ENCODE measurements around the gene STPG1. TPM values are rescaled to one million over a fixed set of nuclear protein-coding genes. Genes with fewer than 3 reads are reported as not detected.

Gene STPG1
- total RNA-seq, 2 experiments from 2014 or later, result 7.8 to 11.9 TPM

DNA sequence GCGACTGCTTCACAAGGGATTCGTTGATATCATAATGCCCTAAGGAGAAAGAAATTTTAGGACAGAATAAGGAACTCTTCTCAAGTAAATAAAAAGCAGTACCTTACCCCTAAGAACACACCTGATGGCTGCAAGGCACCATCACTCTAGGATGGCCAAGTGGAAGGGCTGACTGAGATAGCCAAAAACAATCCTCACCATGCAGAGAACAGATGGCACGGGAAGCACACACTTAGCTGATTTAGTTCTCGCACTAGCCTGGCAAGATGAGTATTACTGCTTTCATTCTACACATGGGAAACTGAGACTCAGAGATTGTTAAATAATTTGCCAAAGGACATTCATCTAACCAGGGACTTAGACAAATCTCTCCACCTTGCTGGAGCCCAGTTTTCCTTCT, 43.8 kb downstream of the STPG1 start:
- H3K9me3 Mint-ChIP-seq (ENCODE audit: low read depth), result no peaks in the 10 kb centered on the region
- DNase-seq, result no peak
- CTCF ChIA-PET, result no interaction called here
- no peak overlapping the region for H3K27ac Mint-ChIP-seq
- no peaks in the 10 kb centered on the region for H3K27me3 Mint-ChIP-seq
- H3K4me1 Mint-ChIP-seq, result peaks cover 13% of the 10 kb centered on the region
- H3K36me3 Mint-ChIP-seq (ENCODE audit: low read depth), result peaks cover 4% of the 10 kb centered on the region
- no peak for ATAC-seq
- POLR2A ChIA-PET, result no interaction called here
- no peak overlapping the region for H3K4me3 Mint-ChIP-seq
- intact Hi-C loops (cut with DNase I, micrococcal nuclease), result loop anchor here (5.0 kb wide), 1 partner anchor 48 kb away; no protein-coding TSS in a partner anchor

DNA sequence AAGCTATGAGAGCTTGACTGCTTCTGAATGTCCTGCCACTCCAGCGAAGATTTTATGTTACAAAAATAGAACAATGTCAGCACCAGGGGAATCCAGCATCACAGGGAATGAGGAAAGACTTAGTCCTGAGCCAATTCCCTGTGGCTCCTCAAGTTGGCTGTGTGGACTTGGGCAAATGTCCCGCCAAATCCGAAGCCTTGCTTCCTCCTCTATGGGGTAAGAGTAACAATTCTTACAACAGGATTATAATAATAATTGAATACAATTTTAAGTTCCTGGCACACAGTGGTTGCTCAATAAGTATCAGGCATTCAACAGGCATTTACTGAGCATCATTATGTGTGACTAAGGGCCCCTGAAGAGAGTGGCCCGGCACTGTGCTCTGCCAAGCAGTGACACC, 44.4 kb downstream of the STPG1 start:
- POLR2A ChIA-PET, result no interaction called here

DNA sequence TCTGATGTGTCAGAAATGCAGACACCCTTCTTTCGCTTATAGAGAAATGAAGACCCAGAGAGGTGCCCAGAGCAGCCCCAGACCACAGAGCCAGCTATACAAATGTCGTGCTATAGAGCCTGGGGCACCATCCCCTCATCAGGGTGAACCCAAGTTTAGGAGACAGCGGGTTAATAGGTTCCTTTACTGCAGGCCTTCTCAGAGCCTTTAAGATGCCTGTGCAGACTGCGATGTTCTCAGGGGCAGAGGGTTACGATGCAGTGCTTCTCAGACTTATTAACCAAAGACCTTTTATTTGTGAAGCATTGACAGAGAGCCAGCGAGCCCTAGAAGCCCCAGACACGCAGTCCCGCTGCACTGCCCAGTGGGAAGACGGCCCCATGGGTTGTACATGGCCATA, 46.9 kb downstream of the STPG1 start:
- H3K27ac Mint-ChIP-seq, result no peak overlapping the region
- no peak overlapping the region for H3K4me3 Mint-ChIP-seq
- peaks cover 4% of the 10 kb centered on the region for H3K36me3 Mint-ChIP-seq (ENCODE audit: low read depth)
- peaks cover 14% of the 10 kb centered on the region for H3K4me1 Mint-ChIP-seq
- H3K27me3 Mint-ChIP-seq, result peaks cover 3% of the 10 kb centered on the region
- no peaks in the 10 kb centered on the region for H3K9me3 Mint-ChIP-seq (ENCODE audit: low read depth)
- CTCF ChIA-PET, result interaction anchor here (1.0 to 2.9 kb wide), 6 partner anchors 18 to 217 kb away, joined by 4 to 16 read pairs (median 6); no protein-coding TSS in a partner anchor
- ATAC-seq, result no peak
- POLR2A ChIA-PET, result no interaction called here
- DNase-seq, result no peak
- intact Hi-C loops (cut with DNase I, micrococcal nuclease), result loop anchor here (5.0 kb wide), 1 partner anchor 44 kb away; no protein-coding TSS in a partner anchor

More for the DNA sequence above, 44.4 kb downstream of the STPG1 start:
- DNase-seq (no peak), ATAC-seq (no peak)
- Mint-ChIP-seq H3K27ac (no peak overlapping the region), H3K36me3 (ENCODE audit: low read depth) (peaks cover 4% of the 10 kb centered on the region), H3K27me3 (no peaks in the 10 kb centered on the region), H3K4me1 (peaks cover 14% of the 10 kb centered on the region), H3K4me3 (no peak overlapping the region), H3K9me3 (ENCODE audit: low read depth) (no peaks in the 10 kb centered on the region)
- intact Hi-C loops (cut with DNase I, micrococcal nuclease), result loop anchor here (5.0 kb wide), 1 partner anchor 47 kb away; no protein-coding TSS in a partner anchor
- CTCF ChIA-PET, result interaction anchor here (1.1 kb wide), 1 partner anchor 17 kb away, joined by 3 read pairs; no protein-coding TSS in a partner anchor

DNA sequence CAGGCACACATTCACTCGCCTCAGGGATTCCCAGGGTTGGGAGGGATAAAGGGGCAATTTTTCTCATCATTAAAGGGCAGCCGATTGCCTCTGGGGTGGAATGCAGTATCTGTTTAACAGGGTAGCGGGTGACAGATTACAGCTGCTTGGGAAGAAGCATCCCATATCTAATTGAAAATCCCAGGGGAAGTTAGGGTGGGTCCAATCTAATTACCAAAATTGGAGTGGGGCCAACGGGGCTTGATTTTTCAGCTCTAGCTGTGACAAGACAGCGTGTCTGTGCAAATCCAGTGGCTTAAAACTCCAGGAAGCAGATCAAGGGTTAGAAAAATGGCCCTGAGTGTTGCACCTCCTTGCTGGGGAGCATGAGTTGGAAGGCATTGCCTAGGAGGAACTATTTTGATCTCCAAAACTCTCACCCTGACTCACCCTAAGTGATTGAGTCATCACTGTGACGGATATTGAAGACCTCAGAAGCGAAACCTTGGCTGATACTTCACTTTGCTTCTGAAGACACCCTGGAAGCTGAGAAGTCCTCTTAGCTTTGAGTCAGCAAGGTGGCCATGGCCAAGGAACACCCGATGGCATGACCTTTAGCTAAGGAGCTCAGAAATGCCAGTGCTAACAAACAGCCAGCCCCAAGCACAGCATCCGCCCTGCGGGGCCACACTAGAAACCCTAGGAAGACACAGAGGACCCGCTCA, 48.5 kb downstream of the STPG1 start:
- peaks cover 4% of the 10 kb centered on the region for H3K36me3 Mint-ChIP-seq (ENCODE audit: low read depth)
- intact Hi-C loops (cut with DNase I, micrococcal nuclease), result loop anchor here (1.0 to 5.0 kb wide), 5 partner anchors 13 to 56 kb away; no protein-coding TSS in a partner anchor
- DNase-seq (peak; percentile 63), ATAC-seq (peak; percentile 99)
- H3K4me3 Mint-ChIP-seq, result no peak overlapping the region
- no peak overlapping the region for H3K27ac Mint-ChIP-seq
- peaks cover 3% of the 10 kb centered on the region for H3K27me3 Mint-ChIP-seq
- POLR2A ChIA-PET, result no interaction called here
- H3K4me1 Mint-ChIP-seq, result peaks cover 14% of the 10 kb centered on the region
- H3K9me3 Mint-ChIP-seq (ENCODE audit: low read depth), result no peaks in the 10 kb centered on the region
- CTCF ChIA-PET, result interaction anchor here (0.9 to 2.9 kb wide), 7 partner anchors 18 to 166 kb away, joined by 3 to 16 read pairs (median 4); no protein-coding TSS in a partner anchor

DNA sequence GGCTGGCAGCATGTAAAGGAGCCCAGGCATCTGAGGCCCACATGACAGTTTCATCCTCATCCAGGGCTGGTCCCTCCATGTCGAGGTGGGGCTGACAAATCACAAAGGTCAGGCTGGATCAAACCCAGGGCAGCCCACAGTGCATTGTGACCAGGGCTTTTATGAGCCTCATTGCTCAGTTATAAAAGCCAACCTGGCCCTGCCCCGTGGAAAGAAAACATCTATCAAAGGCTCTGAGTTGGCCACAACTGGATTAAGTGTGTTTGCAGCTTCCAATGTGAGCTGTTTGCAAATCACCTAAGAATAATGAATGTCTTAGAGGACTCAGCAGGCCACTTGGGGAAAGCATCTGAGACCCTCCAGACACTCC, 49.0 kb downstream of the STPG1 start:
- Mint-ChIP-seq H3K9me3 (ENCODE audit: low read depth) (no peaks in the 10 kb centered on the region), H3K27me3 (peaks cover 3% of the 10 kb centered on the region), H3K4me3 (no peak overlapping the region), H3K4me1 (peaks cover 14% of the 10 kb centered on the region), H3K36me3 (ENCODE audit: low read depth) (peaks cover under 1% of the 10 kb centered on the region), H3K27ac (no peak overlapping the region)
- ATAC-seq (no peak), DNase-seq (no peak)
- intact Hi-C loops (cut with DNase I, micrococcal nuclease), result loop anchor here in 1 of 2 experiments (2.0 kb wide), 1 partner anchor 28 kb away; no protein-coding TSS in a partner anchor
- POLR2A ChIA-PET, result no interaction called here
- CTCF ChIA-PET, result interaction anchor here (0.9 to 2.9 kb wide), 5 partner anchors 20 to 166 kb away, joined by 4 to 16 read pairs (median 7); no protein-coding TSS in a partner anchor

DNA sequence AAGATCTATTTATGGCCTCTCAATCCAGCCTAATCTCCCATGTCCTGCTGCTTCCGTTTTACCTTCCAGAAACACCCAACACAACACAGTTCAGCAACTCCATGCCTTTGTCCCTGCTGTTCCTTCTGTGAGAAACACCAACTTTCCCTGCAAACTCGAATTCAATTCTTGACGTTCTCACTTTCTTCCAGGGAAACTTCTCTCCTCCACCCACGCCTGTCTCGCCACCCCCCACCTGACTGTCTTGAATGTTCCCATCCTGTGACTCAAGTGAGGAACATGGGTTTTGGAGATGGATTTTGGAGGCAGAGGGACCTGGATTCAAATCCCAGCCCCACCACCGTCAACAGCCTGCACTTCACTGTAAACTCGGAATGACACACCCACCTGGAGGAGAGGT, 49.6 kb downstream of the STPG1 start:
- H3K9me3 Mint-ChIP-seq (ENCODE audit: low read depth), result no peaks in the 10 kb centered on the region
- peaks cover 14% of the 10 kb centered on the region for H3K4me1 Mint-ChIP-seq
- intact Hi-C loops (cut with DNase I, micrococcal nuclease), result loop anchor here in 1 of 2 experiments (2.0 kb wide), 1 partner anchor 29 kb away; no protein-coding TSS in a partner anchor
- ATAC-seq (no peak), DNase-seq (no peak)
- H3K36me3 Mint-ChIP-seq (ENCODE audit: low read depth), result no peaks in the 10 kb centered on the region
- CTCF ChIA-PET, result interaction anchor here (1.5 to 2.9 kb wide), 3 partner anchors 21 to 162 kb away, joined by 4 to 16 read pairs (median 13); no protein-coding TSS in a partner anchor
- POLR2A ChIA-PET, result no interaction called here
- no peak overlapping the region for H3K4me3 Mint-ChIP-seq
- H3K27me3 Mint-ChIP-seq, result peaks cover 3% of the 10 kb centered on the region
- H3K27ac Mint-ChIP-seq, result no peak overlapping the region

DNA sequence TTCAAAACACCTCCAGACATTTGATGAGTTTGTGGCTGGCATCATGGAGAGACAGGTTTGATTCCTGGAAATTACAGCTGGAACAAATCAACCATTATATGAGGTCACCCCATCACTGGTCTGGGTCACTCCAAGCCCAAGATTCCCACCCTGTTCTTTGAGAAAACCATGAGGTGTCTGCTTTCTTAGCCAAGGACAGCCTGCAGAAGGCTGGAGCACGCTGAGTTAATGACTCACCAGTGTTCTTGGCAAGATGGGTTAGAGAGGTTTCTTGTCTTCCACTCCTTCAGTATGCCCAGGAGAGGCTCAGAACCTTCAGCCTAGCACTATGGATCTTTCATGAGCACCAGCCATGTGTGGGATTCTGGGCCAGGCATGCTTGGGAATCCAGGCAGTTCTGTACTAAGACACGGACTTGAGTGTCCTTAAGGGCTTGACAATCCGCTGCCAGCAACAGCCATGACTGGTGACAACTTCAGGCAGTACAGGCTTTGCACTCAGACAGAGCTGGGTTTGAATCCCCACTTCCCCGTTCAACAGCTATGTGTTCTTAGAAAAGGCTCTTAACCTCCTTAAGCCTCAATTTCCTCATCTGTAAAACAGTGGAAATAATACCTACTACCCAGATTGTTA, 50.5 kb downstream of the STPG1 start:
- Mint-ChIP-seq H3K4me3 (no peak overlapping the region), H3K9me3 (ENCODE audit: low read depth) (no peaks in the 10 kb centered on the region), H3K36me3 (ENCODE audit: low read depth) (no peaks in the 10 kb centered on the region), H3K27me3 (peaks cover 3% of the 10 kb centered on the region), H3K27ac (no peak overlapping the region), H3K4me1 (peaks cover 14% of the 10 kb centered on the region)
- CTCF ChIA-PET, result no interaction called here
- POLR2A ChIA-PET, result no interaction called here
- intact Hi-C loops (cut with DNase I, micrococcal nuclease), result no loop called here
- DNase-seq (no peak), ATAC-seq (no peak)

DNA sequence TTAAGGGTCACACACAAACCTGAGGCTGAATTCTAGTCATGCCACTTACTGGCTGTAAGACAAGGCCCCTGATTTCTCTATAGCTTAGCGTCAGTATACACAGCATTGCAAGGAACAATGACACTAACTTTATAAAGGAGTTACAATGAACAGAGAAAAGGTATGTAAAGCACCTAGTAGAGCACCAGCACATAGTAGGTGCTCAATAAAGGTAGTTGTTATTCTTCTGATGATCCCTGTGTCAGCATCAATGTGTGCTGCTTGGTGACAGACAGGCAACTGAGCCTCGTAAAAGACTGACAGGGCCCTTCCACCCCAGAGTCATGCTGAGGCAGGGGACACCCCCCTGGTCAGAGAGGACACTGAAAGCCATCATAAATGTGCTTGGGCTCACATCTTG, 51.2 kb downstream of the STPG1 start:
- ATAC-seq (no peak), DNase-seq (no peak)
- Mint-ChIP-seq H3K9me3 (ENCODE audit: low read depth) (no peaks in the 10 kb centered on the region), H3K27ac (no peak overlapping the region), H3K4me1 (peaks cover 14% of the 10 kb centered on the region), H3K36me3 (ENCODE audit: low read depth) (peaks cover 2% of the 10 kb centered on the region), H3K4me3 (no peak overlapping the region), H3K27me3 (peaks cover 3% of the 10 kb centered on the region)
- POLR2A ChIA-PET, result no interaction called here
- CTCF ChIA-PET, result interaction anchor here (1.6 kb wide), 1 partner anchor 163 kb away, joined by 5 read pairs; no protein-coding TSS in a partner anchor
- intact Hi-C loops (cut with DNase I, micrococcal nuclease), result no loop called here

DNA sequence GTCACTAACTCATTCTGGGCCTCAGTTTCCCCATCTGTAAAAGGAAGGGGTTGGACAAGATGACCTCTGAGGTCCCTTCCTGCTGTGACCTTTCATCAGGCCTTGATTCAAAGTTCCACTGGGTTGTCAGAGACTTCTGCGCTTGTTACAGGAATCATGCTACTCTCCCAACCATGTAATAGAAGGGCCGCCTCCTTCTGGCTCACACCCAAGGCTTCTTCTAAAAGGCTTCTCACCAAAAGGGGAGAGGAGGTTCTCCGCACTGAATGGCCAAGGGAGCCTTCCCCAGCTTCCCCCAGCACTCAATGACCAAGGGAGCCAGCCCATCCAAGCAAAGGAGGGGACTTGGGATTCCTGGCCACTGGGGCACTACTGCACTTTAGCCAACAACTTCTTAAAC, 51.8 kb downstream of the STPG1 start:
- peaks cover 2% of the 10 kb centered on the region for H3K36me3 Mint-ChIP-seq (ENCODE audit: low read depth)
- H3K4me3 Mint-ChIP-seq, result no peak overlapping the region
- intact Hi-C loops (cut with DNase I, micrococcal nuclease), result no loop called here
- H3K9me3 Mint-ChIP-seq (ENCODE audit: low read depth), result no peaks in the 10 kb centered on the region
- peaks cover 3% of the 10 kb centered on the region for H3K27me3 Mint-ChIP-seq
- H3K4me1 Mint-ChIP-seq, result peaks cover 14% of the 10 kb centered on the region
- POLR2A ChIA-PET, result no interaction called here
- DNase-seq (no peak), ATAC-seq (no peak)
- CTCF ChIA-PET, result interaction anchor here (1.6 kb wide), 1 partner anchor 163 kb away, joined by 5 read pairs; no protein-coding TSS in a partner anchor
- no peak overlapping the region for H3K27ac Mint-ChIP-seq

DNA sequence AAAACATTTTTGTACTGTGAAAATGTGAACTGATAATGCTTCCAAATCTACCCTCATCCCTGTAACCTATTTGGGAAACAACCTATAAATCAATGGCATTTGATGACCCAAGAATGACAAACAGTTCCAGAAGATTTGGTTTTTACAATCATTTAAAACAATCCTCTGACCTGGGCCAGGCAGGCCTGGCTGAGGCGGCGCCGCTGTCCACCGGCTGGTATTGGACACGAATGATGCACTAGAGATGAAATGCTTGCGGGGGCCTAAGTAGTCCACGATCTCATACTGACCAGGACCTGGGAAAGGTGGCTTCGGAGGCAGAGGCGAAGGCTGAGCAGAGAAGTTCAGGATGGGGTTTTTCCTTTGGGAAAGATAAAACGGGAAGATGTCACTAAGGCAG, 52.9 kb downstream of the STPG1 start:
- Mint-ChIP-seq H3K9me3 (ENCODE audit: low read depth) (no peaks in the 10 kb centered on the region), H3K4me1 (peaks cover 11% of the 10 kb centered on the region), H3K36me3 (ENCODE audit: low read depth) (peaks cover 2% of the 10 kb centered on the region), H3K27ac (no peak overlapping the region), H3K27me3 (peaks cover 3% of the 10 kb centered on the region), H3K4me3 (no peak overlapping the region)
- CTCF ChIA-PET, result interaction anchor here (1.6 kb wide), 1 partner anchor 162 kb away, joined by 5 read pairs; no protein-coding TSS in a partner anchor
- ATAC-seq, result no peak
- POLR2A ChIA-PET, result no interaction called here
- intact Hi-C loops (cut with DNase I, micrococcal nuclease), result no loop called here
- DNase-seq, result no peak

DNA sequence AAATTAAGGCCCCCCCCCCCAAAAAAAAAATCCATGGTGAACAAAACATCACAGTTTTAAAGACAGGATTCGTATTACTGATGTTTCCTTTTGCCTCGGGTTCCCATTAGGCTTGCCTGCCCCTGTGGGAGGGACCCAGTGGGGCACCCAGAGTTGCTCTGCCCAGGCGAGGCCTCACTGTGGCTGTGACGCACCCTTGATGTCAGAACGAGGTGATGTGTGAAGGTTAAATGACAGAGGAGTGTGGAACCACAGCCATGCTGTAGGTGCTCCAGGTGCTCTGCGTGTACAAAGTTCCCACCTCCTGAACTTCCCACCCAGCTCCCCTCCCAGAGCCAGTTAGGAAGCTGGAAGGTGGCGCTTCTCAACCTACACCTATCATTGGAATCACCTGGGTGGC, 56.5 kb downstream of the STPG1 start:
- Mint-ChIP-seq H3K27ac (no peak overlapping the region), H3K4me1 (peaks cover 10% of the 10 kb centered on the region), H3K4me3 (no peak overlapping the region), H3K9me3 (ENCODE audit: low read depth) (no peaks in the 10 kb centered on the region), H3K27me3 (no peaks in the 10 kb centered on the region), H3K36me3 (ENCODE audit: low read depth) (peaks cover 2% of the 10 kb centered on the region)
- ChIA-PET POLR2A (no interaction called here), CTCF (interaction anchor here (0.6 kb wide), 1 partner anchor 59 kb away, joined by 3 read pairs; the partner anchor contains the start of gene NIPAL3)
- intact Hi-C loops (cut with DNase I, micrococcal nuclease), result no loop called here
- no peak for DNase-seq
- ATAC-seq, result no peak

All from activated CD4-positive, alpha-beta T cell treated with anti-CD3 and anti-CD28 coated beads for 36 hours (primary cell).